Measurements from ENCODE around the gene MORC3. TPM values are rescaled to one million over a fixed set of nuclear protein-coding genes. Genes with fewer than 3 reads are reported as not detected.

MORC3 gene
- total RNA-seq, 1 experiment from 2014 or later = 15.9 TPM

DNA sequence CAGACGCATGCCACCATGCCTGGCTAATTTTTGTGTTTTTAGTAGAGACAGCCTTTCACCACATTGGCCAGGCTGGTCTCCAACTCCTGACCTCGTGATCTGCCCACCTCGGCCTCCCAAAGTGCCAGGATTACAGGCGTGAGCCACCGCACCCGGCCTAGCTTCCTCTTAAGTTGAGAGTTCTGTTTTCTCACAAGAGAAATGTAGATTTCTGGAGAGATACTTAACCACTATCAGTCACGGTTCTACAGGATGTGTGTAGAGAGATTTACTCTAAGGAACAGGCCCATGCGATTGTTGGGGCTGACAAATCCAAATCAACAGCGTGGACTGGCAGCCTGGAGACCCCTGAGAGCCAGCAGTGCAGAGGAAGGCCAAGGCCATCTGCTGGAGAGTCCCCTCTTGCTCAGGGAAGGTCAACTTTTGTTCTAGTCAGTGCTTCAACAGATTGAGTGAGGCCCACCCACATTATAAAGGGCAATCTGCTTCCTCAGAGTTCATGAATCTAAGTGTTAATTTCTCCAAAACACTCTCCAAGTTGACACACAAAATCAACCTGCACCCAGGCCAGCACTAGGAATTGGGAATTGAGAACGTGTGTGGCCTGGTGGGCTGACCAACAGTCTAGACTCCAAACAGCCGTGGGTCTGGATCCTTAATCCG is 103.9 kb downstream of the MORC3 start:
- H3K27me3 ChIP-seq (ENCODE audit: insufficient read depth, low read depth) = no peaks in the 10 kb centered on the region
- BruUV-seq (replicated peaks) = no TSS peak
- intact Hi-C loops (cut with micrococcal nuclease; ENCODE audit: unreplicated experiment) = loop anchor here (5.0 kb wide), 1 partner anchor 78 kb away; no protein-coding TSS in a partner anchor
- no peaks in the 10 kb centered on the region for H4K20me1 ChIP-seq (ENCODE audit: insufficient read depth)
- ChIA-PET POLR2A (ENCODE audit: unreplicated experiment) (no interaction called here), CTCF (no interaction called here)
- H3K4me3 ChIP-seq = no peak overlapping the region
- DNase-seq = no peak
- no peaks in the 10 kb centered on the region for H3K36me3 ChIP-seq (ENCODE audit: low read depth)
- H3K4me2 ChIP-seq = no peak overlapping the region
- no peak overlapping the region for H2AFZ ChIP-seq
- H3F3A ChIP-seq (ENCODE audit: insufficient read depth, low read depth) = no peaks in the 10 kb centered on the region
- no peak overlapping the region for H3K27ac ChIP-seq
- H3K4me1 ChIP-seq (replicated peaks; ENCODE audit: insufficient read depth) = peaks cover 6% of the 10 kb centered on the region
- no peak for TF ChIP-seq EZH2 (IDR thresholded peaks at IDR 0.05; ENCODE audit: low read depth)
- TF ChIP-seq, protein P1, sequence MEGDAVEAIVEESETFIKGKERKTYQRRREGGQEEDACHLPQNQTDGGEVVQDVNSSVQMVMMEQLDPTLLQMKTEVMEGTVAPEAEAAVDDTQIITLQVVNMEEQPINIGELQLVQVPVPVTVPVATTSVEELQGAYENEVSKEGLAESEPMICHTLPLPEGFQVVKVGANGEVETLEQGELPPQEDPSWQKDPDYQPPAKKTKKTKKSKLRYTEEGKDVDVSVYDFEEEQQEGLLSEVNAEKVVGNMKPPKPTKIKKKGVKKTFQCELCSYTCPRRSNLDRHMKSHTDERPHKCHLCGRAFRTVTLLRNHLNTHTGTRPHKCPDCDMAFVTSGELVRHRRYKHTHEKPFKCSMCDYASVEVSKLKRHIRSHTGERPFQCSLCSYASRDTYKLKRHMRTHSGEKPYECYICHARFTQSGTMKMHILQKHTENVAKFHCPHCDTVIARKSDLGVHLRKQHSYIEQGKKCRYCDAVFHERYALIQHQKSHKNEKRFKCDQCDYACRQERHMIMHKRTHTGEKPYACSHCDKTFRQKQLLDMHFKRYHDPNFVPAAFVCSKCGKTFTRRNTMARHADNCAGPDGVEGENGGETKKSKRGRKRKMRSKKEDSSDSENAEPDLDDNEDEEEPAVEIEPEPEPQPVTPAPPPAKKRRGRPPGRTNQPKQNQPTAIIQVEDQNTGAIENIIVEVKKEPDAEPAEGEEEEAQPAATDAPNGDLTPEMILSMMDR (conservative IDR thresholded peaks at IDR 0.05) = no peak
- no peaks in the 10 kb centered on the region for H3K9me3 ChIP-seq (ENCODE audit: insufficient read depth, low read depth)
- no peaks in the 10 kb centered on the region for H3K79me2 ChIP-seq (ENCODE audit: low read depth)
- H3K9me2 ChIP-seq (ENCODE audit: insufficient read depth) = no peaks in the 10 kb centered on the region

DNA sequence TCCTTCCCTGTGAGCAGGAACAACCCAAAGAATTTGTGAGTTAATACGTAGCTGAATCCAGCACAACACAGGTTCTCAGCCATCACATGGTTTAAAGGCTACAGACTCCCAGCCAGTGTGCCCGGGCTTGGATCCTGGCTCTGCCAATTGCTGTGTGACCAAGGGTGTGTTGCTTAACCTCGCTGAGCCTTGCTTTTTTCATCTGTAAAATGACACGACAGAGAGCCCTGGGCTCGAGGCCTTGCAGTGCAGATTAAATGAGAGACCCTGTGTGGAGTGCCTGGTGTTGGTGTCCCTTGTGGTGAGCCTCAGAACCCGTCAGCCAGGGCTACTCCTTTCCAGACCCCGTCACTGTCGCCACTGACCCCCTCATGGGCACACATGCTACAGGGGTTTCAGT is 104.6 kb downstream of the MORC3 start:
- Histone ChIP-seq H3K27ac (no peak overlapping the region), H3K4me3 (no peak overlapping the region), H3F3A (ENCODE audit: insufficient read depth, low read depth) (peaks cover 4% of the 10 kb centered on the region; the same call in 1 of the 2 replicates), H3K9me3 (ENCODE audit: insufficient read depth, low read depth) (no peaks in the 10 kb centered on the region), H2AFZ (no peak overlapping the region), H4K20me1 (ENCODE audit: insufficient read depth) (no peaks in the 10 kb centered on the region), H3K27me3 (ENCODE audit: insufficient read depth, low read depth) (no peaks in the 10 kb centered on the region), H3K9me2 (ENCODE audit: insufficient read depth) (no peaks in the 10 kb centered on the region), H3K79me2 (ENCODE audit: low read depth) (no peaks in the 10 kb centered on the region), H3K4me2 (no peak overlapping the region), H3K4me1 (replicated peaks; ENCODE audit: insufficient read depth) (peaks cover 12% of the 10 kb centered on the region), H3K36me3 (ENCODE audit: low read depth) (no peaks in the 10 kb centered on the region)
- intact Hi-C loops (cut with micrococcal nuclease; ENCODE audit: unreplicated experiment) = loop anchor here (5.0 kb wide), 1 partner anchor 78 kb away; no protein-coding TSS in a partner anchor
- CTCF ChIA-PET = no interaction called here
- DNase-seq = no peak
- no peak for TF ChIP-seq EZH2 (IDR thresholded peaks at IDR 0.05; ENCODE audit: low read depth)
- TF ChIP-seq, protein P1 (conservative IDR thresholded peaks at IDR 0.05) = no peak
- POLR2A ChIA-PET (ENCODE audit: unreplicated experiment) = no interaction called here
- no TSS peak for BruUV-seq (replicated peaks)

DNA sequence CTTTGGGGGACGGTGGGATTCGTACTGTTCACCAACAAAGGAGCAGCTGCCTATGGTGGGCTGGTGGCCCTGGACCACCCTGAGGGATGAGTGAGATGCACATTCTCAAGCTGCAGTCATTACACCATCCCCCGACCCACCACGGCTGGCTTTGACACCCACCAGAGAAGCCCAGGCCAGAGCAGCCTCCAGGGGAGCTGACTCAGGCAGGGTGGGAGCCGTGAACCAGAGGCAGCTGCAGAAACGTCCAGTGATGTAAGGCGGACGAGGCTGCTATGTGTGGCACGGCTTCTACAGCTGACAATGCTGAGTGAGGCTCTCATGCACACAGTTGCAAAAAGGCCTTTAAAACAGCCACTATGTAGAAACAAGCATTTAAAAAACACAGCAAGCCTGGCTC is 105.3 kb downstream of the MORC3 start:
- no peak overlapping the region for H3K4me3 ChIP-seq
- no peaks in the 10 kb centered on the region for H3K36me3 ChIP-seq (ENCODE audit: low read depth)
- H3K9me2 ChIP-seq (ENCODE audit: insufficient read depth) = no peaks in the 10 kb centered on the region
- H3K4me2 ChIP-seq = no peak overlapping the region
- no peak for DNase-seq
- no peaks in the 10 kb centered on the region for H3K9me3 ChIP-seq (ENCODE audit: insufficient read depth, low read depth)
- H3F3A ChIP-seq (ENCODE audit: insufficient read depth, low read depth) = peaks cover 8% of the 10 kb centered on the region; the same call in 1 of the 2 replicates
- ChIA-PET CTCF (no interaction called here), POLR2A (ENCODE audit: unreplicated experiment) (no interaction called here)
- no peak overlapping the region for H2AFZ ChIP-seq
- H3K4me1 ChIP-seq (replicated peaks; ENCODE audit: insufficient read depth) = peaks cover 14% of the 10 kb centered on the region
- H3K27ac ChIP-seq = no peak overlapping the region
- no TSS peak for BruUV-seq (replicated peaks)
- H4K20me1 ChIP-seq (ENCODE audit: insufficient read depth) = no peaks in the 10 kb centered on the region
- H3K79me2 ChIP-seq (ENCODE audit: low read depth) = no peaks in the 10 kb centered on the region
- no peaks in the 10 kb centered on the region for H3K27me3 ChIP-seq (ENCODE audit: insufficient read depth, low read depth)
- TF ChIP-seq EZH2 (IDR thresholded peaks at IDR 0.05; ENCODE audit: low read depth) = no peak
- TF ChIP-seq, protein P1 (conservative IDR thresholded peaks at IDR 0.05) = no peak
- intact Hi-C loops (cut with micrococcal nuclease; ENCODE audit: unreplicated experiment) = no loop called here

Other genes starting within 250 kb of the MORC3 start
- 20.1 and 23.6 TPM in 2 replicates for gene CBR3, start 185.1 kb upstream of the MORC3 start, total RNA-seq (2021)
- 14.7 and 15.1 TPM in 2 replicates for gene DOP1B, start 163.4 kb upstream of the MORC3 start, total RNA-seq (2021)
- gene CHAF1B, start 65.2 kb downstream of the MORC3 start, total RNA-seq (2021) = 12.9 and 14.1 TPM in 2 replicates
- gene CLDN14, start 159.9 kb downstream of the MORC3 start, total RNA-seq (2021) = not detected in 2 replicates